ENCODE data around the gene LEMD2. TPM values are rescaled to one million over a fixed set of nuclear protein-coding genes. Genes with fewer than 3 reads are reported as not detected.

The LEMD2 gene
- total RNA-seq, 1 experiment from 2014 or later: 91.8 TPM

GRCh38 chr6:33758815-33759216 is 30.1 kb downstream of the LEMD2 start:
- no peak for TF ChIP-seq CTCF (conservative IDR thresholded peaks at IDR 0.05)
- no CpG with 5 or more reads among the region's 7 CpGs for WGBS (ENCODE audit: extremely low coverage, insufficient read length, low lambda C conversion rate)
- H3K56ac ChIP-seq (ENCODE audit: insufficient read length, low read depth, low read length): no peak overlapping the region
- no peak for DNase-seq
- H2AK5ac ChIP-seq (ENCODE audit: insufficient read length, low read length): no peak overlapping the region
- H3K4me3 Mint-ChIP-seq: no peak overlapping the region
- H3K79me2 ChIP-seq (ENCODE audit: insufficient read depth, low read length): no peaks in the 10 kb centered on the region
- H2BK20ac ChIP-seq (ENCODE audit: low read depth, low read length, poor library complexity, severe bottlenecking): no peak overlapping the region
- H3K27me3 ChIP-seq (ENCODE audit: insufficient read depth, low read length): no peaks in the 10 kb centered on the region
- no peak overlapping the region for H3K23ac ChIP-seq (ENCODE audit: insufficient read length, low read depth, low read length)
- H3K4me2 ChIP-seq (ENCODE audit: insufficient read depth, insufficient read length, low read length): no peak overlapping the region
- H3K4me1 Mint-ChIP-seq: peaks cover 25 to 40% of the 10 kb centered on the region in 2 experiments
- no peak overlapping the region for H2BK12ac ChIP-seq (ENCODE audit: insufficient read length, low read depth, low read length)
- no peaks in the 10 kb centered on the region for H3K79me1 ChIP-seq (ENCODE audit: insufficient read depth, low read depth, low read length, poor library complexity, severe bottlenecking)
- peaks cover 2% of the 10 kb centered on the region; the same call in 1 of the 2 replicates for H3K4me1 ChIP-seq (ENCODE audit: insufficient read depth, low read length)
- no peak overlapping the region for H4K5ac ChIP-seq (ENCODE audit: insufficient read length, low read depth, low read length)
- no peak overlapping the region for H2AFZ ChIP-seq (ENCODE audit: low read length)
- no peak overlapping the region for H2BK15ac ChIP-seq (ENCODE audit: low read depth, low read length)
- H3K9ac ChIP-seq (ENCODE audit: extremely low read depth, insufficient read length, low read length): no peak overlapping the region
- H3K9me3 ChIP-seq (ENCODE audit: control insufficient read depth, low read depth, low read length): no peaks in the 10 kb centered on the region
- H3K18ac ChIP-seq (ENCODE audit: insufficient read length, low read depth, low read length): no peak overlapping the region
- no peaks in the 10 kb centered on the region for H4K20me1 ChIP-seq (ENCODE audit: control insufficient read depth, insufficient read depth, insufficient read length)
- H3K23me2 ChIP-seq (ENCODE audit: insufficient read length, low read depth, low read length, poor library complexity, severe bottlenecking): no peaks in the 10 kb centered on the region
- no peak overlapping the region for H4K91ac ChIP-seq (ENCODE audit: insufficient read length, low read depth, low read length)
- no peaks in the 10 kb centered on the region for H3K36me3 Mint-ChIP-seq (ENCODE audit: insufficient read depth in 1 of 3, low read depth in 3 of 3)
- H3K14ac ChIP-seq (ENCODE audit: insufficient read depth, low read length): no peak overlapping the region
- no peaks in the 10 kb centered on the region; a peak in 2 of 5 replicates for H3K9me3 Mint-ChIP-seq
- H3K4ac ChIP-seq (ENCODE audit: low read depth, low read length): no peak overlapping the region
- no peak overlapping the region for H4K8ac ChIP-seq (replicated peaks; ENCODE audit: insufficient read length, low read depth, low read length)
- H3K27me3 Mint-ChIP-seq (ENCODE audit: low read depth): no peaks in the 10 kb centered on the region
- H3K27ac ChIP-seq (ENCODE audit: insufficient read length, low read depth, low read length): no peak overlapping the region
- no peak overlapping the region for H2BK5ac ChIP-seq (ENCODE audit: insufficient read length, low read length)
- H3T11ph ChIP-seq (ENCODE audit: low read length): no peak overlapping the region
- H3K27ac Mint-ChIP-seq: peak overlapping the region in 1 of 3 experiments; percentile 44; a peak in 1 of 7 replicates
- H2BK120ac ChIP-seq (ENCODE audit: low read depth, low read length, poor library complexity, severe bottlenecking): no peak overlapping the region
